ENCODE results near the gene OSBP2.

GRCh38 chr22:30859714-30860095 is 165.0 kb downstream of the OSBP2 start:
- no peak for TF ChIP-seq TARDBP (IDR thresholded peaks at IDR 0.05)
- TF ChIP-seq SP1 (IDR thresholded peaks at IDR 0.05): no peak
- no peak for TF ChIP-seq BHLHE40 (IDR thresholded peaks at IDR 0.05; ENCODE audit: borderline replicate concordance)
- TF ChIP-seq HDGF (IDR thresholded peaks at IDR 0.05; ENCODE audit: borderline replicate concordance): no peak
- TF ChIP-seq PKNOX1 (IDR thresholded peaks at IDR 0.05): no peak
- TF ChIP-seq NFRKB (IDR thresholded peaks at IDR 0.05): no peak
- no peak for TF ChIP-seq FOXK2 (IDR thresholded peaks at IDR 0.05)
- no peak for TF ChIP-seq SUZ12 (IDR thresholded peaks at IDR 0.05)
- no peak for TF ChIP-seq ELF4 (IDR thresholded peaks at IDR 0.05)
- no peak for TF ChIP-seq FOXA1 (IDR thresholded peaks at IDR 0.05)
- TF ChIP-seq FOXM1 (IDR thresholded peaks at IDR 0.05; ENCODE audit: borderline replicate concordance): no peak
- no peak for TF ChIP-seq ARNT (IDR thresholded peaks at IDR 0.05)
- no peak for TF ChIP-seq CTBP1 (IDR thresholded peaks at IDR 0.05; ENCODE audit: borderline replicate concordance)
- TF ChIP-seq ZNF384 (IDR thresholded peaks at IDR 0.05): no peak
